Uterus (tissue), 2 donors: ENCODE measurements around the gene ANXA2R.
"Not testable (repeated sequence)": the region's sequence is repeated elsewhere in the genome, so short reads cannot be mapped to it uniquely, and the experiment has no call there.

Source experiments
- POLR2A ChIP-seq, 2 donors: fragments of 450-650 bp; IDR thresholded peaks; one replicate each; pipeline ENCODE4 v1.6.1; 2016; ENCODE audit warnings: antibody characterized with exemption in 2 of 2, mild to moderate bottlenecking in 1 of 2, moderate library complexity in 1 of 2
- TF ChIP-seq, protein P1 (sequence below), 4 experiments: fragments of 200-600 bp in 2 of 4; fragments of 450-650 bp in 2 of 4; sonication (generic) in 2 of 4; IDR thresholded peaks; one replicate each; pipeline ENCODE4 v1.5.1; 2016 to 2019; ENCODE audit warnings: antibody characterized with exemption in 4 of 4, mild to moderate bottlenecking in 2 of 4, moderate library complexity in 1 of 4

DNA sequence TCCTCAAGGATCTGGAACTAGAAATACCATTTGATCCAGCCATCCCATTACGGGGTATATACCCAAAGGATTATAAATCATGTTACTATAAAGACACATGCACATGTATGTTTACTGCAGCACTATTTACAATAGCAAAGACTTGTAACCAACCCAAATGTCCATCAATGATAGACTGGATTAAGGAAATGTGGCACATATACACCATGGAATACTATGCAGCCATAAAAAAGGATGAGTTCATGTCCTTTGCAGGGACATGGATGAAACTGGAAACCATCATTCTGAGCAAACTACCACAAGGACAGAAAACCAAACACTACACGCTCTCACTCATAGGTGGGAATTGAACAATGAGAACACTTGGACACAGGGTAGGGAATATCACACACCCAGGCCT, 19.9 kb upstream of the ANXA2R start:
- TF ChIP-seq, protein P1, sequence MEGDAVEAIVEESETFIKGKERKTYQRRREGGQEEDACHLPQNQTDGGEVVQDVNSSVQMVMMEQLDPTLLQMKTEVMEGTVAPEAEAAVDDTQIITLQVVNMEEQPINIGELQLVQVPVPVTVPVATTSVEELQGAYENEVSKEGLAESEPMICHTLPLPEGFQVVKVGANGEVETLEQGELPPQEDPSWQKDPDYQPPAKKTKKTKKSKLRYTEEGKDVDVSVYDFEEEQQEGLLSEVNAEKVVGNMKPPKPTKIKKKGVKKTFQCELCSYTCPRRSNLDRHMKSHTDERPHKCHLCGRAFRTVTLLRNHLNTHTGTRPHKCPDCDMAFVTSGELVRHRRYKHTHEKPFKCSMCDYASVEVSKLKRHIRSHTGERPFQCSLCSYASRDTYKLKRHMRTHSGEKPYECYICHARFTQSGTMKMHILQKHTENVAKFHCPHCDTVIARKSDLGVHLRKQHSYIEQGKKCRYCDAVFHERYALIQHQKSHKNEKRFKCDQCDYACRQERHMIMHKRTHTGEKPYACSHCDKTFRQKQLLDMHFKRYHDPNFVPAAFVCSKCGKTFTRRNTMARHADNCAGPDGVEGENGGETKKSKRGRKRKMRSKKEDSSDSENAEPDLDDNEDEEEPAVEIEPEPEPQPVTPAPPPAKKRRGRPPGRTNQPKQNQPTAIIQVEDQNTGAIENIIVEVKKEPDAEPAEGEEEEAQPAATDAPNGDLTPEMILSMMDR (IDR thresholded peaks at IDR 0.05), result not testable (repeated sequence)
- not testable (repeated sequence) for TF ChIP-seq POLR2A (IDR thresholded peaks at IDR 0.05)
